Tibial nerve (tissue), 4 donors: ENCODE measurements around the gene BTF3L4.

Experiments
- EP300 ChIP-seq, 2 donors: sonication (generic); formaldehyde crosslinking; IDR thresholded peaks; one replicate each; pipeline ENCODE4 v1.6.1; 2017; ENCODE audit warnings: antibody characterized with exemption in 2 of 2, mild to moderate bottlenecking in 1 of 2
- POLR2A ChIP-seq, 2 donors: fragments of 450-650 bp; IDR thresholded peaks; one replicate each; pipeline ENCODE4 v1.6.1; 2017; ENCODE audit warnings: antibody characterized with exemption in 2 of 2, mild to moderate bottlenecking in 2 of 2, moderate library complexity in 2 of 2
- TF ChIP-seq, protein P1 (sequence below), 5 experiments: fragments of 200-600 bp in 3 of 5; fragments of 450-650 bp in 2 of 5; sonication (generic) in 3 of 5; IDR thresholded peaks; one replicate each; pipeline ENCODE4 v1.5.1; 2016 to 2019; ENCODE audit warnings: antibody characterized with exemption in 5 of 5, mild to moderate bottlenecking in 3 of 5, moderate library complexity in 2 of 5

DNA sequence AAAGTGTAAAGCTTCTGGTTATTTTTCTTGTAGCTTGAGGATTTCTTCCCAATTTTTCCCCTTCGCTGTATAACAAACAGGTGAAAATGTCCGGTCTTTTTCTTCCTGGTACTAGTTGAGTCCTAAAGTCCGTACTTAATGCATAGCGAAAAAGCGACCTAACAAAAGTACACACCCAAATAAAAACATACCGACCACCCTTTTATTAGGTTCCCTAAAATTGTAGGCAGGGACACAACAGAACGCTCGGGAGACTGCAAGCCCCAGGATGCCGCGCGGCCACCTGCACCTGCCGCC, 281 bp upstream of the BTF3L4 start:
- TF ChIP-seq, protein P1, sequence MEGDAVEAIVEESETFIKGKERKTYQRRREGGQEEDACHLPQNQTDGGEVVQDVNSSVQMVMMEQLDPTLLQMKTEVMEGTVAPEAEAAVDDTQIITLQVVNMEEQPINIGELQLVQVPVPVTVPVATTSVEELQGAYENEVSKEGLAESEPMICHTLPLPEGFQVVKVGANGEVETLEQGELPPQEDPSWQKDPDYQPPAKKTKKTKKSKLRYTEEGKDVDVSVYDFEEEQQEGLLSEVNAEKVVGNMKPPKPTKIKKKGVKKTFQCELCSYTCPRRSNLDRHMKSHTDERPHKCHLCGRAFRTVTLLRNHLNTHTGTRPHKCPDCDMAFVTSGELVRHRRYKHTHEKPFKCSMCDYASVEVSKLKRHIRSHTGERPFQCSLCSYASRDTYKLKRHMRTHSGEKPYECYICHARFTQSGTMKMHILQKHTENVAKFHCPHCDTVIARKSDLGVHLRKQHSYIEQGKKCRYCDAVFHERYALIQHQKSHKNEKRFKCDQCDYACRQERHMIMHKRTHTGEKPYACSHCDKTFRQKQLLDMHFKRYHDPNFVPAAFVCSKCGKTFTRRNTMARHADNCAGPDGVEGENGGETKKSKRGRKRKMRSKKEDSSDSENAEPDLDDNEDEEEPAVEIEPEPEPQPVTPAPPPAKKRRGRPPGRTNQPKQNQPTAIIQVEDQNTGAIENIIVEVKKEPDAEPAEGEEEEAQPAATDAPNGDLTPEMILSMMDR (IDR thresholded peaks at IDR 0.05): no peak
- TF ChIP-seq POLR2A (IDR thresholded peaks at IDR 0.05): no peak
- TF ChIP-seq EP300 (IDR thresholded peaks at IDR 0.05): no peak
